ENCODE data around the gene NEIL3. TPM values are rescaled to one million over a fixed set of nuclear protein-coding genes. Genes with fewer than 3 reads are reported as not detected.

NEIL3 gene
- total RNA-seq, 4 donors from 2014 or later: 0.11 to 0.50 TPM; not detected in 2

DNA sequence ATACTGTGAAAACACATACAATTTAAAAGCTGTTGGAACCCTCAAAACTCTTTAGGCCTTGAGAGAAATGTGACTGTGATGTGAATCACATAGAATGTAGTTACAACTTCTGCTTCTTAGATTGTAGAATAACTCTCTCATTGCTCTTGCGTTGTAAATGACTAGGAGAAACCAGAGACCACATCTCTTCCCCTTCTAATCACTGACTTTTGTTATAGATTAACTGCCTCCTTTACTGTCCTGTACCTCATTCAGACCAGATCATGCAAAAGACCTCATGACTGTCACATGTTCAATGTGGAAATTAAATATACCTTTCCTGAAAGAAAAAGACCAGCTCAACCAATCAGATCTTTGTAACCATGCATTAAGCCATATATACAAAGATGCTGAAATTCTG is 43.2 kb upstream of the NEIL3 start:
- H3K27ac ChIP-seq (replicated peaks in 1 of 4): no peak overlapping the region
- no peaks in the 10 kb centered on the region for H3K9me3 ChIP-seq
- 89% methylated on average over 1 of the region's 1 CpG for WGBS
- H3K4me3 ChIP-seq: no peak overlapping the region
- H3K27me3 ChIP-seq: no peaks in the 10 kb centered on the region
- intact Hi-C loops (cut with DNase I): no loop called here
- DNase-seq (ENCODE audit: extremely low spot score): no peak
- H3K36me3 ChIP-seq: no peaks in the 10 kb centered on the region
- TF ChIP-seq, protein P1, sequence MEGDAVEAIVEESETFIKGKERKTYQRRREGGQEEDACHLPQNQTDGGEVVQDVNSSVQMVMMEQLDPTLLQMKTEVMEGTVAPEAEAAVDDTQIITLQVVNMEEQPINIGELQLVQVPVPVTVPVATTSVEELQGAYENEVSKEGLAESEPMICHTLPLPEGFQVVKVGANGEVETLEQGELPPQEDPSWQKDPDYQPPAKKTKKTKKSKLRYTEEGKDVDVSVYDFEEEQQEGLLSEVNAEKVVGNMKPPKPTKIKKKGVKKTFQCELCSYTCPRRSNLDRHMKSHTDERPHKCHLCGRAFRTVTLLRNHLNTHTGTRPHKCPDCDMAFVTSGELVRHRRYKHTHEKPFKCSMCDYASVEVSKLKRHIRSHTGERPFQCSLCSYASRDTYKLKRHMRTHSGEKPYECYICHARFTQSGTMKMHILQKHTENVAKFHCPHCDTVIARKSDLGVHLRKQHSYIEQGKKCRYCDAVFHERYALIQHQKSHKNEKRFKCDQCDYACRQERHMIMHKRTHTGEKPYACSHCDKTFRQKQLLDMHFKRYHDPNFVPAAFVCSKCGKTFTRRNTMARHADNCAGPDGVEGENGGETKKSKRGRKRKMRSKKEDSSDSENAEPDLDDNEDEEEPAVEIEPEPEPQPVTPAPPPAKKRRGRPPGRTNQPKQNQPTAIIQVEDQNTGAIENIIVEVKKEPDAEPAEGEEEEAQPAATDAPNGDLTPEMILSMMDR (IDR thresholded peaks at IDR 0.05): no peak
- TF ChIP-seq POLR2A (IDR thresholded peaks at IDR 0.05; ENCODE audit: low read depth) (no peak), EP300 (IDR thresholded peaks at IDR 0.05) (no peak), POLR2AphosphoS5 (IDR thresholded peaks at IDR 0.05) (no peak)
- no peaks in the 10 kb centered on the region for H3K4me1 ChIP-seq

DNA sequence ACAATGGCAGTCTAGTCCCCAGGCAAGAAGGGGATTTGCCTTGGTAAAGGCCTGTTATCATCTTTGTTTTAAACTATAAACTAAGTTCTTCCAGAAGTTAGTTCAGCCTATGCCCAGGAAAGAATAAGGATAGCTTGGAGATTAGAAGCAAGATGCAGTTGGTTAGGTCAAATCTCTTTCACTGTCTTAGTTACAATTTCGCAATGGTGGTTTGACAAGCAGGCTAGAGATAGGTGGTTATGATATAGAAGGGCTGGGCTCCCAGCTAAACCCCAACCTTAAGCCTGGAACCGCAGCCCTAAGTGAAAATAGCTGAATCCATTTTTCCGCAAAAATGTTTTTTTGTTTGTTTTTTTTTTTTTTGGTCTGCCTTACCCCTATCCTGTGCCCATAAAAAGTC is 41.8 kb upstream of the NEIL3 start:
- Histone ChIP-seq H3K9me3 (no peaks in the 10 kb centered on the region), H3K36me3 (no peaks in the 10 kb centered on the region), H3K4me1 (no peaks in the 10 kb centered on the region), H3K27ac (replicated peaks in 1 of 4) (no peak overlapping the region), H3K4me3 (no peak overlapping the region), H3K27me3 (no peaks in the 10 kb centered on the region)
- WGBS: 61% methylated on average over 3 of the region's 3 CpGs
- DNase-seq (ENCODE audit: extremely low spot score): no peak
- TF ChIP-seq POLR2A (IDR thresholded peaks at IDR 0.05; ENCODE audit: low read depth) (no peak), EP300 (IDR thresholded peaks at IDR 0.05) (no peak), POLR2AphosphoS5 (IDR thresholded peaks at IDR 0.05) (no peak)
- TF ChIP-seq, protein P1 (IDR thresholded peaks at IDR 0.05): no peak
- intact Hi-C loops (cut with DNase I): no loop called here

DNA sequence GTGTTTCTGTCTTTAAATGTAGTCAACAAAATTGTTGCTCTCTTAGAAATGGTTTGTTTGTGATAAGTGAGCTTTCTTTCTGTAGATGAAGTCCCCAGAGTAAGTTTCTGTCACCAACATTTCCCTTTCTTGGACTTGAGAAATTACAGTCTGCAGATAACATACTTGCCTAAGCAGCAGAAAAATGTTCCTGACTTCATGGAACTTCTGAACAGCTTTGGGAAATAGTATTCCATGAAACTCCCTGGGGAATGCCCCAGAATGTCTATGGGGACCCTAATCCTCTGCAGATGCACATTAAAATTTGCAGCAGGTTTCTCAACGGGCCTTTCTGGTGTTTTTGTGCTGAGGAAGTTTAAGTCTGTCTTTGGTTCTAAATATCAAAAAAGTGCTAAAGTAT is 38.6 kb upstream of the NEIL3 start:
- H3K9me3 ChIP-seq: no peaks in the 10 kb centered on the region
- no peaks in the 10 kb centered on the region for H3K36me3 ChIP-seq
- TF ChIP-seq, protein P1 (IDR thresholded peaks at IDR 0.05): no peak
- TF ChIP-seq POLR2AphosphoS5 (IDR thresholded peaks at IDR 0.05) (no peak), EP300 (IDR thresholded peaks at IDR 0.05) (no peak), POLR2A (IDR thresholded peaks at IDR 0.05; ENCODE audit: low read depth) (no peak)
- no peaks in the 10 kb centered on the region for H3K27me3 ChIP-seq
- WGBS: 83% methylated on average over 1 of the region's 1 CpG
- H3K4me1 ChIP-seq: no peaks in the 10 kb centered on the region
- intact Hi-C loops (cut with DNase I): no loop called here
- H3K4me3 ChIP-seq: no peak overlapping the region
- no peak overlapping the region for H3K27ac ChIP-seq (replicated peaks in 1 of 4)
- DNase-seq (ENCODE audit: extremely low spot score): no peak

DNA sequence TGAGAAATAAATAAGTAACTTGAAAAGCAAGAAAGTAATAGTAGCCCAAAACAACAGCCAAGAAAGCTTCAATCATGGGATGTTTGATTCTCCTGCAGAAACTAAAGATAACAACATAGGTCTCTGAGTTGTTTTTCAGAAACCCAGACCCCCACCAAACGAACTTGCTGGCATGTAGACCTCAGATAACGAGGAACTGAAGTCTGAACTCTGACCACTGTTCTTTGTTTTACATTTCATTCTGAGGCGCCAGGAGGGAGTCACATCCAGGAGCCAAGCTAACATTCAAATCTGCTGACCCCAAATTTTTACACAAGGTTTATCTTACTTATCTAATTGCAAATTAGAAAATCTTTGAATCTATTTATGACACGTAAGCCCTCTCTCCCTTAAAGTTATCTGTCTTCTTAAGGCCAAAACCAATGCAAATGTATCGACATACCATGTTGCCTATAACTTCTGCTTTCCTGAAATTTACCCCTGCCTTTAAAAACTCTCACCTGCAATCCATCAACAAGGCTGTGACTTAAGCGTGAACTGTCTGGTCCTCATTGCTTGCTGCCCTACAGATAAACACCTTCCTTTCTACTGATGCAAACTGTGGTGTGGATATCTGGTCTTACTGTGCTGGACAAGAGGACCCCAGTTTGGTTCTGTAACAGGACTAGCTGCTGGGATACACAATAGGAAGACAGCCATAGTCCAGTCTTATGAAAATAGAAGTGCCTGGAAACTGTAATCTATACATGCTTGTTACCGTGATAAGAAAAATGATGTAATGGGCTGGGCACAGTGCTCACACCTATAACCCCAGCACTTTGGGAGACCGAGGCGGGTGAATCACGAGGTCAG is 37.5 kb upstream of the NEIL3 start:
- no peaks in the 10 kb centered on the region for H3K27me3 ChIP-seq
- 76% methylated on average over 10 of the region's 10 CpGs for WGBS

More for the DNA sequence above, 37.5 kb upstream of the NEIL3 start:
- DNase-seq (ENCODE audit: extremely low spot score): no peak
- Histone ChIP-seq H3K27ac (replicated peaks in 1 of 4) (no peak overlapping the region), H3K4me3 (no peak overlapping the region), H3K9me3 (no peaks in the 10 kb centered on the region), H3K36me3 (no peaks in the 10 kb centered on the region), H3K4me1 (no peaks in the 10 kb centered on the region)
- TF ChIP-seq, protein P1 (IDR thresholded peaks at IDR 0.05): no peak
- no peak for TF ChIP-seq EP300 (IDR thresholded peaks at IDR 0.05)
- no peak for TF ChIP-seq POLR2A (IDR thresholded peaks at IDR 0.05; ENCODE audit: low read depth)
- no peak for TF ChIP-seq POLR2AphosphoS5 (IDR thresholded peaks at IDR 0.05)
- intact Hi-C loops (cut with DNase I): no loop called here

Data from esophagus muscularis mucosa (tissue), 4 donors.